ENCODE measurements around the gene ANKRD10.
"Not testable (repeated sequence)": the region's sequence is repeated elsewhere in the genome, so short reads cannot be mapped to it uniquely, and the experiment has no call there.

ANKRD10 gene

GRCh38 chr13:110866491-110867170, 48.2 kb downstream of the ANKRD10 start:
- DNase-seq (ENCODE audit: low read depth): no peak

GRCh38 chr13:110863685-110864084, 51.2 kb downstream of the ANKRD10 start:
- DNase-seq (ENCODE audit: low read depth): no peak

GRCh38 chr13:110860983-110861382, 53.9 kb downstream of the ANKRD10 start:
- DNase-seq (ENCODE audit: low read depth): no peak

- no peak for DNase-seq (ENCODE audit: low read depth)
These were observed 57.7 kb downstream of the ANKRD10 start for GRCh38 chr13:110856942-110857835.

- DNase-seq (ENCODE audit: low read depth): no peak
These were observed 59.5 kb downstream of the ANKRD10 start for GRCh38 chr13:110855363-110855762.

- no peak for DNase-seq (ENCODE audit: low read depth)
These were observed 60.0 kb downstream of the ANKRD10 start for GRCh38 chr13:110854866-110855265.

GRCh38 chr13:110853235-110853721, 61.6 kb downstream of the ANKRD10 start:
- DNase-seq (ENCODE audit: low read depth): no peak

- DNase-seq (ENCODE audit: low read depth): no peak
These were observed 64.0 kb downstream of the ANKRD10 start for GRCh38 chr13:110850840-110851239.

- DNase-seq (ENCODE audit: low read depth): no peak
These were observed 64.9 kb downstream of the ANKRD10 start for GRCh38 chr13:110850006-110850405.

GRCh38 chr13:110845520-110845919, 69.3 kb downstream of the ANKRD10 start:
- DNase-seq (ENCODE audit: low read depth): no peak

GRCh38 chr13:110841846-110842245, 73.0 kb downstream of the ANKRD10 start:
- no peak for DNase-seq (ENCODE audit: low read depth)

- DNase-seq (ENCODE audit: low read depth): no peak
These were observed 73.5 kb downstream of the ANKRD10 start for GRCh38 chr13:110841406-110841805.

- DNase-seq (ENCODE audit: low read depth): no peak
These were observed 75.9 kb downstream of the ANKRD10 start for GRCh38 chr13:110838867-110839538.

- DNase-seq (ENCODE audit: low read depth): no peak
These were observed 76.8 kb downstream of the ANKRD10 start for GRCh38 chr13:110838116-110838515.

- not testable (repeated sequence) for DNase-seq (ENCODE audit: low read depth)
These were observed 77.3 kb downstream of the ANKRD10 start for GRCh38 chr13:110837397-110838061.

GRCh38 chr13:110836605-110836903, 78.3 kb downstream of the ANKRD10 start:
- DNase-seq (ENCODE audit: low read depth): no peak

- DNase-seq (ENCODE audit: low read depth): no peak
These were observed 78.9 kb downstream of the ANKRD10 start for GRCh38 chr13:110835721-110836604.

GRCh38 chr13:110834572-110834971, 80.3 kb downstream of the ANKRD10 start:
- DNase-seq (ENCODE audit: low read depth): no peak

- no peak for DNase-seq (ENCODE audit: low read depth)
These were observed 82.3 kb downstream of the ANKRD10 start for GRCh38 chr13:110832531-110832930.

- no peak for DNase-seq (ENCODE audit: low read depth)
These were observed 82.7 kb downstream of the ANKRD10 start for GRCh38 chr13:110832205-110832479.

GRCh38 chr13:110831437-110832204, 83.2 kb downstream of the ANKRD10 start:
- no peak for DNase-seq (ENCODE audit: low read depth)

All from stimulated activated CD8-positive, alpha-beta memory T cell treated with anti-CD3 and anti-CD28 coated beads, Interleukin-15, amount 100 ng/mL, for 1 hour (primary cell).